Activated CD4-positive, alpha-beta memory T cell treated with anti-CD3 and anti-CD28 coated beads for 36 hours (primary cell): ENCODE measurements around the gene PSME3. TPM values are rescaled to one million over a fixed set of nuclear protein-coding genes. Genes with fewer than 3 reads are reported as not detected.
"Not testable (repeated sequence)": the region's sequence is repeated elsewhere in the genome, so short reads cannot be mapped to it uniquely, and the experiment has no call there.

ENCODE experiments used
- CTCF ChIA-PET: fragments of 350-600 bp; sonication (Branson Sonifier 250); formaldehyde crosslinking; loops from one replicate; lab custom pipeline; 2021; ENCODE audit warnings: antibody characterized with exemption, inconsistent platforms; lab: Charles Lee
- POLR2A ChIA-PET: fragments of 350-600 bp; sonication (Branson Sonifier 250); formaldehyde crosslinking; loops from one replicate; lab custom pipeline; 2021; ENCODE audit warnings: antibody characterized with exemption; lab: Charles Lee
- DNase-seq: peaks from one replicate; pipeline ENCODE4 v3.0.0-alpha.2; 2020
- H3K27ac Mint-ChIP-seq: one replicate; pipeline ENCODE4 v1.8.0; 2021; ENCODE audit warnings: mixed read lengths
- H3K27me3 Mint-ChIP-seq: one replicate; pipeline ENCODE4 v1.8.0; 2021; ENCODE audit warnings: mixed read lengths
- H3K36me3 Mint-ChIP-seq: one replicate; pipeline ENCODE4 v1.8.0; 2021; ENCODE audit warnings: mixed read lengths
- H3K4me1 Mint-ChIP-seq: one replicate; pipeline ENCODE4 v1.8.0; 2021; ENCODE audit warnings: low read depth, mixed read lengths
- H3K4me3 Mint-ChIP-seq: one replicate; pipeline ENCODE4 v1.8.0; 2021; ENCODE audit warnings: mild to moderate bottlenecking, mixed read lengths
- H3K9me3 Mint-ChIP-seq: one replicate; pipeline ENCODE4 v1.8.0; 2021; ENCODE audit warnings: mixed read lengths
- intact Hi-C: fragments of 100-400 bp; cut with micrococcal nuclease; formaldehyde crosslinking; loops from one replicate; pipeline ENCODE4 v1.15.1; 2023
- total RNA-seq, 2 experiments: library from RNA; stranded (reverse); gene quantifications; one replicate each; pipeline ENCODE4 v1.2.3, GENCODE V29; 2021

PSME3 gene
- total RNA-seq, 2 experiments from 2014 or later = 111 to 116 TPM

DNA sequence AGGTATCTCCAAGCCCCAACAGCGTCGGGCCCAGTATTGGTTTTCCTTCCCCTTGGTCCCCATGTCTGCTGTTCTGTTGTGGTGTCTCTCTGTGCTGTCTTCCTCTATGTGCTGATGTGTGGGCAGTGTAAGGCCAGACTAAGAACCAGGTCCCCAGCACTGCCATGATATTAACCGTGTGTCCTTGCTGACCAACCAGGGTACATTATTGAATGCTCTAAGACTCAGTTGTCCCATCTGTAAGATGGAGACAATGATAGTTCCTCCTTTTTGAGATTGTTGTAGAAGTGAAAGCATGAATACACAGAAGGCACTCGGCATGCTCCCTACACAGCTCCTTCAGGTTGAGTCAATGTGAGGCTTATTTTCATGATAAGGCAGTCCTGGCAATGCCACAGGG is 38.5 kb downstream of the PSME3 start:
- ChIA-PET CTCF (no interaction called here), POLR2A (no interaction called here)
- intact Hi-C loops = no loop called here
- no peak overlapping the region for H3K27ac Mint-ChIP-seq
- DNase-seq = no peak
- H3K9me3 Mint-ChIP-seq = peaks cover 2% of the 10 kb centered on the region
- no peak overlapping the region for H3K4me3 Mint-ChIP-seq
- H3K27me3 Mint-ChIP-seq = peaks cover 5% of the 10 kb centered on the region
- no peaks in the 10 kb centered on the region for H3K4me1 Mint-ChIP-seq
- no peaks in the 10 kb centered on the region for H3K36me3 Mint-ChIP-seq

DNA sequence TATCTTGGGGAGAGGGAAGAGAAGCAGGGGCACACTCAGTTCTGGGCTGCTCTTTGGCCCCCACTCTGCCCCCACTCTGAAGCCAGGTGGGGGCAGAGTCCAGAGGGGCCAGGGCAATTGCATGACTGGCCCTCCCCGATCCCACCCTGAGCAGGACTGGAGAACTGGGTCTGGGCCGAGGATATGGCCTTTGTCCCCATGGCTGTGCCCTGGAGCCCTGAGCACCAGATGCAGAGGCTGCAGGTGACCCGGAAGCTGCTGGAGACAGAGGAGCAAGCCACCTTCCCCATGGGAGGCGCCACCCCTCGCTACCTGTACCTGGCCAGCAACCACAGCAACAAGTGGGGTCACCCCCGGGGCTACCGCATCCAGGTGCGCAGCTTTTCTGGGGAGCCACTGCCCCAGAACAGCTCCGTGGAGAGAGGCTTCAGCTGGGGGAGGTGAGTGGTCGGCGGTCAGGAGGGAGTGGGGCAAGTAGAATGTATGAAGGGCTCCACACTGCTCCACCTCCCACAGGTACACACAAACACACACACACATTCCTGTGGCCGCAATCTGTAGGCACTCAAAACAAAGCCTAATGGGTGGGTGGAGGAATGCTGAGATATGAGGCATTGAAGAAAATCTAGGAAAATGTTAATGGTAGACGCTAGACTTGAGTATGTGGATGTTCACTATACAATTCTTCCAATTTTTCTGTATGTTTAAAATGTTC is 39.2 kb downstream of the PSME3 start:
- POLR2A ChIA-PET = no interaction called here
- H3K27ac Mint-ChIP-seq = no peak overlapping the region
- no peak overlapping the region for H3K4me3 Mint-ChIP-seq
- intact Hi-C loops = no loop called here
- DNase-seq = no peak
- no peaks in the 10 kb centered on the region for H3K4me1 Mint-ChIP-seq
- CTCF ChIA-PET = no interaction called here
- peaks cover 5% of the 10 kb centered on the region for H3K27me3 Mint-ChIP-seq
- no peaks in the 10 kb centered on the region for H3K36me3 Mint-ChIP-seq
- H3K9me3 Mint-ChIP-seq = peaks cover 2% of the 10 kb centered on the region

DNA sequence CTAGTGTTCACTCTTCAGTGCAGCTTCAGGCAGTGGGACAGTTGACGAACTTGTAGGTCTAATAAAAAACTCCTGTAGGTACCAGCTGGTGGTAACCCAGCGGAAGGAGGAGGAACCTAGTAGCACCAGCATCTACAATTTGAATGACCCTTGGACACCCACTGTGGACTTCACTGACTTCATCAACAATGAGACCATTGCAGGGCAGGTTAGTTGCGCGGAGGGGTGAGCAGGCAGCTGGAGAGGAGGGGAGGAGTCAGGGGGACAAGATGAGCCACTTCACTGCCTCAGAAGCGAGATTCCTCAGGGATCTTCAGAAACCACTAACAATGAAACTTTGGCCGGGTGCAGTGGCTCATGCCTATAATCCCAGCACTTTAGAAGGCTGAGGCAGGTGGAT is 40.1 kb downstream of the PSME3 start:
- CTCF ChIA-PET = no interaction called here
- POLR2A ChIA-PET = no interaction called here
- no peak for DNase-seq
- peaks cover 2% of the 10 kb centered on the region for H3K9me3 Mint-ChIP-seq
- H3K4me3 Mint-ChIP-seq = no peak overlapping the region
- H3K27me3 Mint-ChIP-seq = peaks cover 5% of the 10 kb centered on the region
- H3K36me3 Mint-ChIP-seq = no peaks in the 10 kb centered on the region
- intact Hi-C loops = no loop called here
- H3K27ac Mint-ChIP-seq = no peak overlapping the region
- no peaks in the 10 kb centered on the region for H3K4me1 Mint-ChIP-seq

GRCh38 chr17:42873932-42874695 is 40.9 kb downstream of the PSME3 start:
- H3K27ac Mint-ChIP-seq, H3K4me3 Mint-ChIP-seq, POLR2A ChIA-PET, intact Hi-C loops, H3K9me3 Mint-ChIP-seq, H3K27me3 Mint-ChIP-seq, H3K36me3 Mint-ChIP-seq, H3K4me1 Mint-ChIP-seq, DNase-seq: not testable (repeated sequence)
- CTCF ChIA-PET = interaction anchor here (1.0 kb wide), 1 partner anchor 50 kb away, joined by 3 read pairs; the partner anchor contains the start of gene BECN1

- Mint-ChIP-seq H3K27ac (no peak overlapping the region), H3K9me3 (no peaks in the 10 kb centered on the region), H3K4me1 (no peaks in the 10 kb centered on the region), H3K36me3 (no peaks in the 10 kb centered on the region), H3K27me3 (peaks cover 8% of the 10 kb centered on the region), H3K4me3 (no peak overlapping the region)
- intact Hi-C loops = no loop called here
- DNase-seq = no peak
- CTCF ChIA-PET = no interaction called here
- POLR2A ChIA-PET = no interaction called here
Observed at GRCh38 chr17:42877037-42877436, 43.8 kb downstream of the PSME3 start.

GRCh38 chr17:42878123-42878880 is 45.1 kb downstream of the PSME3 start:
- no peaks in the 10 kb centered on the region for H3K4me1 Mint-ChIP-seq
- CTCF ChIA-PET = no interaction called here
- DNase-seq = no peak
- H3K4me3 Mint-ChIP-seq = no peak overlapping the region
- POLR2A ChIA-PET = no interaction called here
- H3K27me3 Mint-ChIP-seq = peaks cover 7% of the 10 kb centered on the region
- H3K27ac Mint-ChIP-seq = no peak overlapping the region
- no peaks in the 10 kb centered on the region for H3K36me3 Mint-ChIP-seq
- no peaks in the 10 kb centered on the region for H3K9me3 Mint-ChIP-seq
- intact Hi-C loops = no loop called here

DNA sequence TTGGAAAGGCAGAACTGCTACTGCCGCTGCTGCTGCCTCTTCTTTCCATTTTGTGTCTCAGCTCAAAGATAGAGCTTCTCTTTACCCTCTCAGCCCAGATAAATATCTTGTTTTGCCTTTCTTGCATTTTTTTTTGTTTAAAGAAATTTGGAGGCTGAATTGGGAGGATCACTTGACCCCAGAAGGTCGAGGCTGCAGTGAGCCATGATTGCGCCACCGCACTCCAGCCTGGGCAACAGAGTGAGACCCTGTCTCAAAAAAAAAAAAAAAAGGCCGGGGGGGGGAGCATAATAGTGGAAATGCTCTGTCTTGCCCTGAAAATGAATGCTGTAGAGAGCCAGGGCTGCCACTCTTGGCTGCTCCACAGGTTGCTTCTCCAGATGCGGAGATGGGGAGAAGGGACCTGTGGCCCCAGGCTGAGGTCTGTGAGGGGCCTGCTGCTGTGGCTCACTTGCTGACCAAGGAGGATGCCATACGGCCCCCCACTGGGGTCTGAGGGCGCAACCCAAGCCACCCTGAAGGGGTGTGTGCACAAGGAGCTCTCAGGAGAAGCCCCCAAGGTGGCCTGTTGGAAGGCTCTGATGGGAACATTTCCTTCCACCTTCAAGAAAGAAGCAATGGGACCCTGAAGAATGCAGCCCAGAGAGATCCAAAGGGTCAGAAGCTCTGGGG is 45.9 kb downstream of the PSME3 start:
- CTCF ChIA-PET = no interaction called here
- intact Hi-C loops = no loop called here
- H3K4me3 Mint-ChIP-seq = no peak overlapping the region
- no peaks in the 10 kb centered on the region for H3K4me1 Mint-ChIP-seq
- H3K9me3 Mint-ChIP-seq = no peaks in the 10 kb centered on the region
- no peaks in the 10 kb centered on the region for H3K36me3 Mint-ChIP-seq
- DNase-seq = no peak
- no peak overlapping the region for H3K27ac Mint-ChIP-seq
- H3K27me3 Mint-ChIP-seq = peaks cover 7% of the 10 kb centered on the region
- POLR2A ChIA-PET = no interaction called here

GRCh38 chr17:42879596-42879985 is 46.4 kb downstream of the PSME3 start:
- DNase-seq = no peak
- ChIA-PET POLR2A (no interaction called here), CTCF (no interaction called here)
- Mint-ChIP-seq H3K4me1 (no peaks in the 10 kb centered on the region), H3K4me3 (no peak overlapping the region), H3K9me3 (no peaks in the 10 kb centered on the region), H3K27me3 (peaks cover 7% of the 10 kb centered on the region), H3K27ac (no peak overlapping the region), H3K36me3 (no peaks in the 10 kb centered on the region)
- intact Hi-C loops = no loop called here

GRCh38 chr17:42880776-42881310 is 47.6 kb downstream of the PSME3 start:
- Mint-ChIP-seq H3K4me1 (no peaks in the 10 kb centered on the region), H3K27me3 (peaks cover 7% of the 10 kb centered on the region), H3K9me3 (no peaks in the 10 kb centered on the region), H3K36me3 (no peaks in the 10 kb centered on the region), H3K4me3 (no peak overlapping the region), H3K27ac (no peak overlapping the region)
- intact Hi-C loops = no loop called here
- ChIA-PET CTCF (no interaction called here), POLR2A (no interaction called here)
- DNase-seq = no peak

DNA sequence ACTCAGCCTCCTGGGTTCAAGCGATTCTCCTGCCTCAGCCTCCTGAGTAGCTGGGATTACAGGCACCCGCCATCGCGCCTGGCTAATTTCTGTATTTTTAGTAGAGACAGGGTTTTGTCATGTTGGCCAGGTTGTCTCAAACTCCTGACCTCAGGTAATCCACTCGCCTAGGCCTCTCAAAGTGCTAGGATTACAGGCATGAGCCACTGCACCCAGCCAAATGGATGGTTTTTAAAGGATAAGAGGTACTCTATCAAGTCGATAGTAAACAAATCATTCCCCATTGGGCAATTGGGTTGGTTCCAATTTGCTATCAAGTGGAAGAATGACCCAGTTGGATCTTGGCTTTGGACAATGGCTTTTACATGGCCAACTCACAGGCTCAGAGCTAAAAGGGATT is 48.5 kb downstream of the PSME3 start:
- DNase-seq, CTCF ChIA-PET, H3K4me1 Mint-ChIP-seq, H3K27ac Mint-ChIP-seq, H3K27me3 Mint-ChIP-seq, H3K9me3 Mint-ChIP-seq, H3K36me3 Mint-ChIP-seq, intact Hi-C loops, H3K4me3 Mint-ChIP-seq, POLR2A ChIA-PET: not testable (repeated sequence)

DNA sequence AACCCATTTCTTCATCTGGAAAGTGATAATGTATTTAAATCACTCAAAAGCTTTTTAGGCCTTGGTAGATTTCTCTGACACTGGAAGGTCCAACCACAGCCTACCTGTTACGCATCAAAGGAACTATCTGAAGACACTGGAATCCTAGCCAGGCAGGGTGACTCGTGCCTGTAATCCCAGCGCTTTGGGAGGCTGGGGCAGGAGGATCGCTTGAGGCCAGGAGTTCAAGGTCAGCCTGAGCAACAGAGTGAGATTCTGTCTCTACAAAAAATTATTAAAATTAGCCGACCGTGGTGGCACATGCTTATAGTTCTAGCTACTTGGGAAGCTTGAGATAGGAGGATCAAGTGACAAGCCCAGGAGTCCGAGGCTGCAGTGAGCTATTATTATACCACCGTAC is 49.0 kb downstream of the PSME3 start:
- H3K4me1 Mint-ChIP-seq = no peaks in the 10 kb centered on the region
- POLR2A ChIA-PET = no interaction called here
- intact Hi-C loops = no loop called here
- H3K27ac Mint-ChIP-seq = no peak overlapping the region
- no peaks in the 10 kb centered on the region for H3K9me3 Mint-ChIP-seq
- H3K4me3 Mint-ChIP-seq = no peak overlapping the region
- H3K27me3 Mint-ChIP-seq = peaks cover 6% of the 10 kb centered on the region
- no peaks in the 10 kb centered on the region for H3K36me3 Mint-ChIP-seq
- DNase-seq = no peak
- CTCF ChIA-PET = interaction anchor here (1.2 kb wide), 1 partner anchor 44 kb away, joined by 3 read pairs; no protein-coding TSS in a partner anchor
